GM10266 (cell line): ENCODE results near the gene OR6P1.

Source experiments
- DNase-seq: peaks from one replicate; pipeline ENCODE4 v3.0.0; 2012; ENCODE audit errors: extremely low spot score
- TF ChIP-seq, protein P1 (sequence below): IDR thresholded peaks from 2 replicates; pipeline ENCODE4 v1.5.1; 2012; ENCODE audit warnings: mild to moderate bottlenecking, low read depth; ENCODE audit not compliant: control insufficient read depth, insufficient read depth; ENCODE audit errors: missing control alignments

Gene OR6P1, protein sequence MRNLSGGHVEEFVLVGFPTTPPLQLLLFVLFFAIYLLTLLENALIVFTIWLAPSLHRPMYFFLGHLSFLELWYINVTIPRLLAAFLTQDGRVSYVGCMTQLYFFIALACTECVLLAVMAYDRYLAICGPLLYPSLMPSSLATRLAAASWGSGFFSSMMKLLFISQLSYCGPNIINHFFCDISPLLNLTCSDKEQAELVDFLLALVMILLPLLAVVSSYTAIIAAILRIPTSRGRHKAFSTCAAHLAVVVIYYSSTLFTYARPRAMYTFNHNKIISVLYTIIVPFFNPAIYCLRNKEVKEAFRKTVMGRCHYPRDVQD

DNA sequence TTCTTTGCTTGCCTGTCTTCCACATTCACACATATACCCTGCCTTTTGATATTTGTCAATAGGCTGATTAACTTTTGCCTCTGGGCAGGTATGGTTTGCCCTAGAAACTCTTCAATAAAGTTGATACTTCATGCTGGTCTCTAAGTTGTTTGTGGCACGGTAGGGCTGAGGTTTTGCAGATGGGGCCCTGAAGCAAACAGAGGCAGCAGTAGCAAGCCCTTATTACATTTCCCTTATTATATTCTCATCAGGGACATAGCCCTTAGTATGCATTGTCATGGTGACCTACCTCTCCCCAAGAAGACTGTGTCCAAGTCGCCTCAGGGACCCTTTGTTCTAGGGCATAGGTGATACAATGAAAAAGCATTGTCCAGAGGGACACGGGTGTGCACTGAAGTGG lies at the start of gene OR6P1:
Gene OR6P1, minus strand, starts transcription at position 101 of the 400 bp plus-strand sequence. CDS start 6,976 bp downstream, outside the sequence.
- TF ChIP-seq, protein P1, sequence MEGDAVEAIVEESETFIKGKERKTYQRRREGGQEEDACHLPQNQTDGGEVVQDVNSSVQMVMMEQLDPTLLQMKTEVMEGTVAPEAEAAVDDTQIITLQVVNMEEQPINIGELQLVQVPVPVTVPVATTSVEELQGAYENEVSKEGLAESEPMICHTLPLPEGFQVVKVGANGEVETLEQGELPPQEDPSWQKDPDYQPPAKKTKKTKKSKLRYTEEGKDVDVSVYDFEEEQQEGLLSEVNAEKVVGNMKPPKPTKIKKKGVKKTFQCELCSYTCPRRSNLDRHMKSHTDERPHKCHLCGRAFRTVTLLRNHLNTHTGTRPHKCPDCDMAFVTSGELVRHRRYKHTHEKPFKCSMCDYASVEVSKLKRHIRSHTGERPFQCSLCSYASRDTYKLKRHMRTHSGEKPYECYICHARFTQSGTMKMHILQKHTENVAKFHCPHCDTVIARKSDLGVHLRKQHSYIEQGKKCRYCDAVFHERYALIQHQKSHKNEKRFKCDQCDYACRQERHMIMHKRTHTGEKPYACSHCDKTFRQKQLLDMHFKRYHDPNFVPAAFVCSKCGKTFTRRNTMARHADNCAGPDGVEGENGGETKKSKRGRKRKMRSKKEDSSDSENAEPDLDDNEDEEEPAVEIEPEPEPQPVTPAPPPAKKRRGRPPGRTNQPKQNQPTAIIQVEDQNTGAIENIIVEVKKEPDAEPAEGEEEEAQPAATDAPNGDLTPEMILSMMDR, result no peak
- no peak for DNase-seq

DNA sequence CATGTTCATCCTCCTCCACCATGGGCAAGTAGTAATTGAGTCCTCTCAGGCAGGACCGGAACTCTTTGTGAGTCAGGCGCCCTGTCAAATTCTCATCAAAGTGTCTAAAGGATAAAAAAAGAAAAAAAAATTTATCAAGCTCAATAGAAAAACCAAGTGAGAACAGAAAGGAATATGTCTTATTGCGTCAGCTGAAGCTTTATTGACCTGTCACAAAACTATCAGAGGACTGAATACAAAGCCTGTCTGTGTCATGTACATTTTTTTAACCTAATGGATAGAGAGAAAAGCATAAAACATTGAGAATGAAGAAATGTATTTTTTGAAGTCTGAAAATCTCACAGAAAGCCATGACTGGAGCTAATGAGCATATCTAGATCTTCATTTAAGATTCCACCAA lies 43.4 kb upstream of the OR6P1 start:
- no peak for DNase-seq
- TF ChIP-seq, protein P1, result no peak

DNA sequence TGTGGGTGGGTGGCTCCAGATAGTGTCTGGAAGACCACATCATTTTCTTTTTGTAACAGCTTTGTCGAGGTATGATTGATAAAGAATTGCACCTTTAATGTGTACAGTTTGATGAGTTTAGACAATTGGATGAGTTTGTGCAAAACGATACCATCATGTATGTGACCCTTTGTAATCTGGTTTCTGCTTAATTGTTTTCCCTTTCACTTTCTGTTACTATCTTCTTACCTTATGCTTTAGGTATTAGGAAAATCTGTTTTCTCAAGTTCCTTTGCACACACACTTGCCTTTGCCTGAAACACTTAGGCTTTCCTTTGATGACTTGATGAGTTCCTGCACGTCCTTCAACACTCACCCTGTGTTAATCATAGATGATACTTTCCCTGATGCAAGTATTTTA lies 41.5 kb upstream of the OR6P1 start:
- TF ChIP-seq, protein P1, result no peak
- DNase-seq, result no peak

DNA sequence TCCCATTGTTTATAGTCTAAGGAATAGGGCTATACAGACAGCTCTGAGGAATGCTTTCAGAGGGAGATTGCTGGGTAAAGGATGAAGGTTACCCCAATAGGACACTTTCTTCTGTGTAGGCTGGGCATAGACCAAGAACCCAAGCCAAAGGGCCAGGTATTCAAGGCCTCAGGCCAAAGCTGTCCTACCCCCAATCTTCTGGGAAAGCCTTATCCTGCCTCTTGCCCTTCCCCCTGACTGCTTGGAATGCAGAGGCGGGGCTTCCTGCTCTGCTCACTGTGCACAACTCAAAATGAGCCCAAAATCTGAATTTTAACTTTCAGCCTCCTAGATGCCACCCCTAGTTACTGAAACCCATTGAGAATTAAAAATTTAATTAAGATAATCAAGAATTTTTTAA lies 36.9 kb upstream of the OR6P1 start:
- TF ChIP-seq, protein P1, result no peak
- DNase-seq, result no peak

DNA sequence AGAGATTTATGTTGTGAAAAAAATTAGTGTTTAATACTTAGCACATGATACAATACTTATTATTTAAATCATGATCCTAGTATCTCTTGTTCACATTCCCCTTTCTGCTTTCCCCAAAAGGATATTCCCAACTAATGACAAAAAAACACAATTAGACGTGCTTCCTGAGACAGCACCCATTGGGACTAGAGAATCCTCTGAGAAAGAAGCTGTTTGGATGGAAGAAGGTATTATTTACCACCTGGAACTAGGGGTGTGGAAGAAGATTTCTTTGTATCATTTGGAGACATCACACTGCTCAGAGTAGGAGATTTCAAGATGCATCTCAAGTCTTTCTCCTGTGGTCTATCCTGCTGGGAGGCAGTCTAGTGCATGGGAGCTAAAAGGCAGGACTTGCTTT lies 34.6 kb upstream of the OR6P1 start, which contains the start of gene OR10Z1:
Gene OR10Z1, plus strand, starts transcription at position 301 of the 400 bp plus-strand sequence. CDS start 1,171 bp downstream, outside the sequence.
- TF ChIP-seq, protein P1, result no peak
- DNase-seq, result no peak

DNA sequence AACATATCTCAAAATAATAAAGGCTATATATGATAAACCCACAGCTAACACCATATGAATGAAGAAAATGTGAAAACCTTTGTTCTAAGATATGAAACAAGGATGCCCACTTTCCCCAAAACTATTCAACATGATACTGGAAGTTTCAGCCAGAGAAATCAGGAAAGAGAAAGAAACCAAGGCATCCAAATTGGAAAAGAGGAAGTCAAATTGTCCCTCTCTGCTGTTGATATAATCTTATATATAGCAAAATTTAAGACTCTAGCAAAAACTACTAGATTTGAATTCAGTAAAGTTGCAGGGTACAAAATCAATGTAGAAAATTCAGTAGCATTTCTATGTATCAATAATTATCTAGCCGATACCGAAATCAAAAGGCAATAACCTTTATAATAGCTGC lies 30.4 kb upstream of the OR6P1 start:
- TF ChIP-seq, protein P1, result no peak
- no peak for DNase-seq

DNA sequence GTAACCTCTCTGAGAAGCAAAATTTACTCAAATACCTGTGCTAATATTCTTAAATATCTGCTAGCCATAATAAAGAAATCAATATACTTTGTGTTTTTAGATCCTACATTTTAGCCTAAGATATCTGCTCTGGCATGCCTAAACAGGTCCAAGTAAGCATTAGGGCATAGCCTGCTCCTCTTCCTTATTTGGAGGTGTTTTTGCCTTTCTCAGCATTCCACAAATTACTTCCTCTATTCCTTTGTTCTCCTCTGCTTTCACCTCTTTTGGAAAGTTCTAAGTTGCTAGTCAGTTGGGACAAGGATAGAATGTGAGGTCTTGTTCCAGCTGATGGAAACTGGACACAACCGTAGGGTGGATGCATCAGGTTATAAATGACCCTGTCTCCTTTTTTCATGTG lies 16.6 kb upstream of the OR6P1 start:
- TF ChIP-seq, protein P1, result no peak
- DNase-seq, result no peak
